H9 (cell line): ENCODE measurements around the gene TFIP11. TPM values are rescaled to one million over a fixed set of nuclear protein-coding genes. Genes with fewer than 3 reads are reported as not detected.

Experiments used
- DNase-seq: peaks from one replicate; pipeline ENCODE4 v3.0.0-alpha.2; 2017
- H2AFZ ChIP-seq: one replicate; pipeline ENCODE4 v1.6.1; 2013; ENCODE audit warnings: mild to moderate bottlenecking, low read length, control low read depth, moderate library complexity
- H2AK5ac ChIP-seq: 2 replicates; pipeline ENCODE4 v1.6.1; 2013; ENCODE audit warnings: low read length, control low read depth, mixed read lengths; ENCODE audit not compliant: insufficient read length
- H2BK120ac ChIP-seq: one replicate; pipeline ENCODE4 v1.6.1; 2013; ENCODE audit warnings: low read depth, mild to moderate bottlenecking, low read length, control low read depth, inconsistent platforms; ENCODE audit not compliant: poor library complexity, severe bottlenecking
- H2BK12ac ChIP-seq: 2 replicates; pipeline ENCODE4 v1.6.1; 2013; ENCODE audit warnings: low read length, control low read depth, mixed read lengths, low read depth; ENCODE audit not compliant: insufficient read length
- H2BK15ac ChIP-seq: 2 replicates; pipeline ENCODE4 v1.6.1; 2013; ENCODE audit warnings: low read depth, low read length, control low read depth
- H2BK20ac ChIP-seq: one replicate; pipeline ENCODE4 v1.6.1; 2013; ENCODE audit warnings: low read depth, mild to moderate bottlenecking, low read length, control low read depth, inconsistent platforms; ENCODE audit not compliant: poor library complexity, severe bottlenecking
- H2BK5ac ChIP-seq: 2 replicates; pipeline ENCODE4 v1.6.1; 2013; ENCODE audit warnings: low read length, control low read depth, mixed read lengths; ENCODE audit not compliant: insufficient read length
- H3K14ac ChIP-seq: 2 replicates; pipeline ENCODE4 v1.6.1; 2013; ENCODE audit warnings: low read length, control low read depth; ENCODE audit not compliant: insufficient read depth
- H3K18ac ChIP-seq: 2 replicates; pipeline ENCODE4 v1.6.1; 2013; ENCODE audit warnings: low read depth, mild to moderate bottlenecking, mixed read lengths, low read length, control low read depth; ENCODE audit not compliant: insufficient read length
- H3K23ac ChIP-seq: 2 replicates; pipeline ENCODE4 v1.6.1; 2013; ENCODE audit warnings: low read length, control low read depth, mixed read lengths, low read depth; ENCODE audit not compliant: insufficient read length
- H3K23me2 ChIP-seq: 2 replicates; pipeline ENCODE4 v1.6.1; 2013; ENCODE audit warnings: low read depth, mild to moderate bottlenecking, mixed read lengths, low read length, control low read depth; ENCODE audit not compliant: insufficient read length, poor library complexity, severe bottlenecking
- H3K27ac ChIP-seq: 2 replicates; pipeline ENCODE4 v1.5.1; 2013; ENCODE audit warnings: low read length, control low read depth, mixed read lengths, low read depth; ENCODE audit not compliant: insufficient read length
- H3K27me3 ChIP-seq: 2 replicates; pipeline ENCODE4 v1.6.1; 2013; ENCODE audit warnings: low read length, control low read depth, inconsistent platforms; ENCODE audit not compliant: insufficient read depth
- H3K4ac ChIP-seq: 2 replicates; pipeline ENCODE4 v1.6.1; 2013; ENCODE audit warnings: low read depth, mild to moderate bottlenecking, control low read depth, inconsistent platforms, low read length, moderate library complexity
- H3K4me1 ChIP-seq: 2 replicates; pipeline ENCODE4 v1.6.1; 2013; ENCODE audit warnings: low read length, control low read depth, inconsistent platforms; ENCODE audit not compliant: insufficient read depth
- H3K4me2 ChIP-seq: 2 replicates; pipeline ENCODE4 v1.6.1; 2013; ENCODE audit warnings: low read length, control low read depth, mixed read lengths; ENCODE audit not compliant: insufficient read length, insufficient read depth
- H3K56ac ChIP-seq: 2 replicates; pipeline ENCODE4 v1.6.1; 2013; ENCODE audit warnings: low read depth, mild to moderate bottlenecking, mixed read lengths, low read length, control low read depth; ENCODE audit not compliant: insufficient read length
- H3K79me1 ChIP-seq: 2 replicates; pipeline ENCODE4 v1.6.1; 2013; ENCODE audit warnings: low read depth, mild to moderate bottlenecking, moderate library complexity, low read length, control low read depth, inconsistent platforms; ENCODE audit not compliant: insufficient read depth, poor library complexity, severe bottlenecking
- H3K79me2 ChIP-seq: 2 replicates; pipeline ENCODE4 v1.6.1; 2013; ENCODE audit warnings: low read length, control low read depth, inconsistent platforms; ENCODE audit not compliant: insufficient read depth
- H3K9ac ChIP-seq: 2 replicates; pipeline ENCODE4 v1.6.1; 2013; ENCODE audit warnings: low read length, control low read depth, mixed read lengths; ENCODE audit not compliant: insufficient read length; ENCODE audit errors: extremely low read depth
- H3K9me3 ChIP-seq: one replicate; pipeline ENCODE4 v1.6.1; 2013; ENCODE audit warnings: low read depth, low read length, inconsistent platforms; ENCODE audit not compliant: control insufficient read depth
- H3T11ph ChIP-seq: one replicate; pipeline ENCODE4 v1.6.1; 2013; ENCODE audit warnings: mild to moderate bottlenecking, low read length, control low read depth, inconsistent platforms
- H4K20me1 ChIP-seq: one replicate; pipeline ENCODE4 v1.6.1; 2013; ENCODE audit not compliant: control insufficient read depth, insufficient read length, insufficient read depth
- H4K5ac ChIP-seq: 2 replicates; pipeline ENCODE4 v1.6.1; 2013; ENCODE audit warnings: low read depth, mild to moderate bottlenecking, mixed read lengths, low read length, control low read depth; ENCODE audit not compliant: insufficient read length
- H4K8ac ChIP-seq: replicated peaks from 2 replicates; pipeline ENCODE4 v1.6.1; 2013; ENCODE audit warnings: low read length, control low read depth, mixed read lengths, low read depth; ENCODE audit not compliant: insufficient read length
- H4K91ac ChIP-seq: 2 replicates; pipeline ENCODE4 v1.6.1; 2013; ENCODE audit warnings: low read depth, mild to moderate bottlenecking, moderate library complexity, mixed read lengths, low read length, control low read depth; ENCODE audit not compliant: insufficient read length
- H3K27ac Mint-ChIP-seq, 3 experiments: 2 replicates in 2 of 3; 3 replicates in 1 of 3; pipeline ENCODE4 v1.8.0; 2020 to 2021; ENCODE audit warnings: mixed read lengths in 3 of 3, mild to moderate bottlenecking in 1 of 3, moderate library complexity in 1 of 3
- H3K27me3 Mint-ChIP-seq: 2 replicates; pipeline ENCODE4 v1.8.0; 2021; ENCODE audit warnings: low read depth, mild to moderate bottlenecking, moderate library complexity, mixed read lengths
- H3K36me3 Mint-ChIP-seq, 3 experiments: 2 replicates in 2 of 3; 3 replicates in 1 of 3; pipeline ENCODE4 v1.8.0; 2020 to 2021; ENCODE audit warnings: low read depth in 3 of 3, mixed read lengths in 3 of 3; ENCODE audit not compliant: insufficient read depth in 1 of 3
- H3K4me1 Mint-ChIP-seq, 2 experiments: 2 replicates each; pipeline ENCODE4 v1.8.0; 2020; ENCODE audit warnings: mixed read lengths in 2 of 2
- H3K4me3 Mint-ChIP-seq, 2 experiments: 2 replicates in 1 of 2; 3 replicates in 1 of 2; pipeline ENCODE4 v1.8.0; 2020 to 2021; ENCODE audit warnings: mild to moderate bottlenecking in 2 of 2, mixed read lengths in 2 of 2, moderate library complexity in 1 of 2
- H3K9me3 Mint-ChIP-seq, 2 experiments: 2 replicates in 1 of 2; 3 replicates in 1 of 2; pipeline ENCODE4 v1.8.0; 2020; ENCODE audit warnings: mild to moderate bottlenecking in 2 of 2, mixed read lengths in 2 of 2, moderate library complexity in 1 of 2
- CTCF ChIP-seq: fragments of 200-600 bp; sonication (generic); conservative IDR thresholded peaks from 3 replicates; pipeline ENCODE4 v1.8.0; 2021; ENCODE audit warnings: antibody characterized with exemption, mild to moderate bottlenecking
- WGBS: extraction: QIAGEN DNeasy Blood & Tissue Kit; methylation state at CpG from one replicate; pipeline ENCODE4 v1.1.7; 2013; ENCODE audit warnings: missing lambda C conversion rate, low lambda C conversion rate, mixed read lengths; ENCODE audit not compliant: insufficient read length; ENCODE audit errors: extremely low coverage; 5-methylcytosine and 5-hydroxymethylcytosine counted together
- total RNA-seq: library from RNA; stranded (reverse); gene quantifications from 2 replicates; pipeline ENCODE4 v1.2.1, GENCODE V29; 2021

The TFIP11 gene
- total RNA-seq, 1 experiment from 2014 or later, result 36.4 TPM

GRCh38 chr22:26545827-26546226, 33.6 kb upstream of the TFIP11 start:
- H2AFZ ChIP-seq, result no peak overlapping the region
- H3K9ac ChIP-seq, result no peak overlapping the region
- no peak overlapping the region for H2AK5ac ChIP-seq
- no peak overlapping the region for H2BK20ac ChIP-seq
- Mint-ChIP-seq H3K4me3 (no peak overlapping the region), H3K9me3 (no peaks in the 10 kb centered on the region), H3K36me3 (peaks cover 14 to 22% (median 14%) of the 10 kb centered on the region in 3 experiments), H3K27me3 (no peaks in the 10 kb centered on the region), H3K4me1 (peaks cover 20 to 29% of the 10 kb centered on the region in 2 experiments), H3K27ac (0 out of 7 replicates have a peak overlapping the region, but pooled peaks of 1 of the 3 experiments have one; percentile 14)
- H2BK12ac ChIP-seq, result no peak overlapping the region
- H4K20me1 ChIP-seq, result no peaks in the 10 kb centered on the region
- no peak overlapping the region for H3T11ph ChIP-seq
- H3K4me1 ChIP-seq, result no peaks in the 10 kb centered on the region
- no peaks in the 10 kb centered on the region for H3K27me3 ChIP-seq
- H3K4ac ChIP-seq, result no peak overlapping the region
- no peak overlapping the region for H3K27ac ChIP-seq
- H3K79me1 ChIP-seq, result peaks cover 8% of the 10 kb centered on the region
- H3K56ac ChIP-seq, result no peak overlapping the region
- DNase-seq, result no peak
- no peak overlapping the region for H2BK15ac ChIP-seq
- H3K23me2 ChIP-seq, result no peaks in the 10 kb centered on the region
- no peak overlapping the region for H2BK120ac ChIP-seq
- no peak overlapping the region for H4K5ac ChIP-seq
- H3K14ac ChIP-seq, result no peak overlapping the region
- no peak overlapping the region for H4K91ac ChIP-seq
- H4K8ac ChIP-seq, result no peak overlapping the region
- H3K23ac ChIP-seq, result no peak overlapping the region
- no CpG with 5 or more reads among the region's 5 CpGs for WGBS
- no peak overlapping the region for H3K4me2 ChIP-seq
- H3K79me2 ChIP-seq, result peaks cover 23% of the 10 kb centered on the region; the same call in 1 of the 2 replicates
- no peak for TF ChIP-seq CTCF
- H3K18ac ChIP-seq, result no peak overlapping the region
- no peaks in the 10 kb centered on the region for H3K9me3 ChIP-seq
- no peak overlapping the region for H2BK5ac ChIP-seq
